ENCODE results near the gene OR6C68. TPM values are rescaled to one million over a fixed set of nuclear protein-coding genes. Genes with fewer than 3 reads are reported as not detected.

The OR6C68 gene
- total RNA-seq, 4 donors from 2014 or later: not detected

Other genes starting within 250 kb of the OR6C68 start
- gene OR6C74, start 247.8 kb upstream of the OR6C68 start, total RNA-seq: not detected
- not detected for gene OR6C6, start 195.8 kb upstream of the OR6C68 start, total RNA-seq
- not detected for gene OR6C1, start 178.0 kb upstream of the OR6C68 start, total RNA-seq
- gene OR6C3, start 161.6 kb upstream of the OR6C68 start, total RNA-seq: not detected
- gene OR6C75, start 129.4 kb upstream of the OR6C68 start, total RNA-seq: not detected
- gene OR6C65, start 91.8 kb upstream of the OR6C68 start, total RNA-seq: not detected
- gene OR6C76, start 66.1 kb upstream of the OR6C68 start, total RNA-seq: not detected
- gene OR6C2, start 48.3 kb upstream of the OR6C68 start, total RNA-seq: 1 to 10 TPM in 1 of 4 donors, not detected in 3; 1.3 TPM
- not detected for gene OR6C70, start 22.2 kb upstream of the OR6C68 start, total RNA-seq
- not detected for gene OR6C4, start 57.2 kb downstream of the OR6C68 start, total RNA-seq
- gene OR2AP1, start 80.1 kb downstream of the OR6C68 start, total RNA-seq: not detected
- gene OR10P1, start 144.5 kb downstream of the OR6C68 start, total RNA-seq: not detected
- gene ITGA7, start 215.5 kb downstream of the OR6C68 start, total RNA-seq: 10 to 100 TPM in 3 of 4 donors, 1 to 10 TPM in 1; 9.5 to 20.6 (median 15.8) TPM
- gene BLOC1S1, start 223.7 kb downstream of the OR6C68 start, total RNA-seq: 100 to 1,000 TPM in 3 of 4 donors, 10 to 100 TPM in 1; 92.7 to 166 (median 139) TPM
- gene RDH5, start 228.0 kb downstream of the OR6C68 start, total RNA-seq: 10 to 100 TPM in 2 of 4 donors, 1 to 10 TPM in 2; 5.7 to 15.3 (median 9.5) TPM
- 100 to 1,000 TPM; 176 to 303 (median 193) TPM for gene CD63, start 236.6 kb downstream of the OR6C68 start, total RNA-seq